Left ventricle myocardium inferior (tissue), 1 donor: ENCODE results near the gene C2. TPM values are rescaled to one million over a fixed set of nuclear protein-coding genes. Genes with fewer than 3 reads are reported as not detected.

ENCODE experiments used
- DNase-seq: peaks from one replicate; pipeline ENCODE4 v3.0.0-alpha.2; 2020
- H3K27ac ChIP-seq: fragments of 200-600 bp; replicated peaks from 2 replicates; pipeline ENCODE4 v1.8.0; 2021
- H3K27me3 ChIP-seq: fragments of 200-600 bp; 2 replicates; pipeline ENCODE4 v1.8.0; 2021; ENCODE audit warnings: low read depth
- H3K36me3 ChIP-seq: fragments of 200-600 bp; 2 replicates; pipeline ENCODE4 v1.8.0; 2021
- H3K4me1 ChIP-seq: fragments of 200-600 bp; 2 replicates; pipeline ENCODE4 v1.8.0; 2021
- H3K4me3 ChIP-seq: fragments of 200-600 bp; 2 replicates; pipeline ENCODE4 v1.8.0; 2021; ENCODE audit warnings: mild to moderate bottlenecking, moderate library complexity
- H3K9me3 ChIP-seq: fragments of 200-600 bp; replicated peaks from 2 replicates; pipeline ENCODE4 v1.8.0; 2021
- CTCF ChIP-seq: fragments of 200-600 bp; IDR thresholded peaks from 2 replicates; pipeline ENCODE4 v1.8.0; 2021; ENCODE audit warnings: antibody characterized with exemption, mild to moderate bottlenecking, borderline replicate concordance
- intact Hi-C: fragments of 100-400 bp; cut with micrococcal nuclease; formaldehyde crosslinking; loops from one replicate; pipeline ENCODE4 v1.11.0; 2022
- long read RNA-seq: library from polyadenylated mRNA; unstranded; transcript quantifications from one replicate; pipeline ENCODE4 v2.0.0, GENCODE V29; 2021
- total RNA-seq: library from RNA; stranded (reverse); fragmentation: NEBNext Ultra II Directional; extraction: Animal tissue kit (Norgen Biotek cat#: 25700); gene quantifications from one replicate; pipeline ENCODE4 v1.2.1, GENCODE V29; 2021
- donor health status: DM: no; HTN: yes; CAD: no; lungs with severe emphysema.

The C2 gene
- 9.7 TPM for total RNA-seq
- long read RNA-seq, transcript C2-201 (18 exons, 2,850 nt) = major isoform, 7 of 12 reads
- long read RNA-seq, partial matches to known transcripts = 1 of 12 reads
- long read RNA-seq, other reads (novel, unspliced or antisense) = 3 of 12 reads

GRCh38 chr6:31927242-31927862 lies at the start of gene C2:
Gene C2 (plus strand): TSS chr6:31927717. CDS start chr6:31927753, 36 bp downstream.
- TF ChIP-seq CTCF = no peak
- Histone ChIP-seq H3K27ac (no peak within 1 kb of the TSS), H3K36me3 (no peaks in the 10 kb centered on the region), H3K27me3 (peaks cover 28% of the 10 kb centered on the region), H3K4me3 (peak within 1 kb of the TSS; percentile 48), H3K9me3 (no peaks in the 10 kb centered on the region), H3K4me1 (no peaks in the 10 kb centered on the region)
- no peak for DNase-seq
- intact Hi-C loops = no loop called here

GRCh38 chr6:31878222-31878621 lies 49.3 kb upstream of the C2 start:
- H3K4me3 ChIP-seq = no peak overlapping the region
- no peaks in the 10 kb centered on the region for H3K4me1 ChIP-seq
- no peak for DNase-seq
- no peaks in the 10 kb centered on the region for H3K27me3 ChIP-seq
- H3K36me3 ChIP-seq = peaks cover 34% of the 10 kb centered on the region
- H3K27ac ChIP-seq = no peak overlapping the region
- no peaks in the 10 kb centered on the region for H3K9me3 ChIP-seq
- intact Hi-C loops = no loop called here
- no peak for TF ChIP-seq CTCF

- no peak for DNase-seq
- intact Hi-C loops = no loop called here
- TF ChIP-seq CTCF = no peak
- no peaks in the 10 kb centered on the region for H3K9me3 ChIP-seq
- H3K36me3 ChIP-seq = peaks cover 39% of the 10 kb centered on the region
- H3K4me3 ChIP-seq = no peak within 1 kb of the TSS
- no peaks in the 10 kb centered on the region for H3K27me3 ChIP-seq
- H3K4me1 ChIP-seq = no peaks in the 10 kb centered on the region
- no peak within 1 kb of the TSS for H3K27ac ChIP-seq
Observed at GRCh38 chr6:31878726-31879125, 48.8 kb upstream of the C2 start, which contains the start of gene SLC44A4. Gene SLC44A4 (minus strand): TSS chr6:31878997. CDS start chr6:31878980, 17 bp downstream.

DNA sequence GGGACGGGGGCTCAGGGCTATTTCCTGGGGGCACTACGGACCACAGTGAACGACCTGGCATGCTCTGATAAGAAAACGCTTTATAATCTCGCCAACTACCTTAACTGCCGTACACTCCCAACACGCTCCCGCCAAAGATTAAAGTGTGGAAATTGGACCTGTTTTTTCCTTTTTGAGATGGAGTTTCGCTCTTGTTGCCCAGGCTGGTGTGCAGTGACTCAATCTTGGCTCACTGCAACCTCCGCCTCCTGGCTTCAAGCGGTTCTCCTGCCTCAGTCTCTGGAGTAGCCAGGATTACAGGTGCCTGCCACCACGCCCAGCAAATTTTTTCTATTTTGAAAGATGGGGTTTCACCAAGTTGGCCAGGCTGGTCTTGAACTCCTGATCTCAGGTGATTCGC lies 48.4 kb upstream of the C2 start:
- Histone ChIP-seq H3K4me3 (no peak overlapping the region), H3K9me3 (no peaks in the 10 kb centered on the region), H3K4me1 (no peaks in the 10 kb centered on the region), H3K27me3 (no peaks in the 10 kb centered on the region), H3K27ac (no peak overlapping the region), H3K36me3 (peaks cover 43% of the 10 kb centered on the region)
- DNase-seq = no peak
- intact Hi-C loops = no loop called here
- TF ChIP-seq CTCF = no peak

DNA sequence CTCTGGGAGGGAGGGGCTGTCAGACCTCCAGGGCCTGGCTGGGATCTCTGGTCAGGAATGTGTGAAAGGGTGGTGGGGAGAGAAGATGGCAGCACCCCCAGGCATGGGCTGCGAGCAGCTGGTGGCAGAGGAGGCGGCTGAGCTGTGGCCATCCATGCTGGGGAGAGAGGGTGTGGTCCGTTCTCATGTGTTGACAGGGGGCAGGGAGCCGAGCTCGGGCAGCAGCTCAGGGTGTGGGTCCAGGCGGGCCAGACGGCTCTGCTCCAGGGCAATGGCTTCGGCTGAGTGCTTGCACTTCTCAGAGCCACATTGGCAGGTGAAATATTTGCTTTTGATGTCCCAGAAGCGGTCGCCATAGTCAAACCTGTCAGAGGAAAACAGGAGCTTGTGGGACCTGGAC lies 47.6 kb upstream of the C2 start:
- no peak overlapping the region for H3K27ac ChIP-seq
- no peak for TF ChIP-seq CTCF
- no peaks in the 10 kb centered on the region for H3K4me1 ChIP-seq
- intact Hi-C loops = no loop called here
- DNase-seq = no peak
- H3K9me3 ChIP-seq = no peaks in the 10 kb centered on the region
- no peak overlapping the region for H3K4me3 ChIP-seq
- H3K36me3 ChIP-seq = peaks cover 50% of the 10 kb centered on the region
- no peaks in the 10 kb centered on the region for H3K27me3 ChIP-seq
